GM12878 (cell line): ENCODE measurements around the gene F2. TPM values are rescaled to one million over a fixed set of nuclear protein-coding genes. Genes with fewer than 3 reads are reported as not detected.

Source experiments
- ATAC-seq: fragments of 200-7000 bp; cut with Tn5 transposase; 3 replicates; pipeline ENCODE4 v1.9.1; 2020; ENCODE audit warnings: mild to moderate bottlenecking, moderate library complexity
- BruUV-seq: library from RNA; stranded (reverse); fragments of 400-500 nt; replicated peaks from 2 replicates; lab custom pipeline; 2021; lab: Mats Ljungman, UMichigan
- CTCF ChIA-PET: fragments of 300-600 bp; sonication (Branson Sonifier 250); formaldehyde crosslinking; extraction: SDS; loops from one replicate; lab custom pipeline; 2021; ENCODE audit warnings: inconsistent platforms; lab: Yijun Ruan, JAX
- POLR2A ChIA-PET: fragments of 350-600 bp; formaldehyde crosslinking; extraction: SDS; loops from one replicate; lab custom pipeline; 2021; ENCODE audit warnings: inconsistent platforms; lab: Charles Lee
- RAD21 ChIA-PET: fragments of 300-600 bp; sonication (Branson Sonifier 250); formaldehyde crosslinking; loops from one replicate; lab custom pipeline; 2023; ENCODE audit warnings: antibody characterized with exemption; ENCODE audit not compliant: unreplicated experiment; lab: Charles Lee
- SMC1A ChIA-PET: fragments of 300-600 bp; sonication (Branson Sonifier 250); formaldehyde crosslinking; loops from one replicate; lab custom pipeline; 2023; ENCODE audit not compliant: unreplicated experiment, uncharacterized antibody; lab: Charles Lee
- DNase-seq: peaks from one replicate; pipeline ENCODE4 v3.0.0-alpha.2; 2011; ENCODE audit warnings: low read depth, low spot score
- FAIRE-seq: peaks from 3 replicates; lab custom pipeline; 2011; peaks lifted over from hg19 to GRCh38; lab: Jason Lieb, UNC
- H2AFZ ChIP-seq: 2 replicates; pipeline ENCODE4 v1.6.0; 2011; ENCODE audit warnings: low read depth, low read length, control low read depth; ENCODE audit not compliant: control insufficient read depth
- H3K27ac ChIP-seq: 2 replicates; pipeline ENCODE4 v1.5.1; 2011; ENCODE audit warnings: control low read depth; ENCODE audit not compliant: control insufficient read depth, insufficient read depth
- H3K27me3 ChIP-seq, 2 experiments: replicated peaks in 1 of 2; 2 replicates each; pipeline versions ENCODE4 v1.6.0 to v1.6.1; 2011; ENCODE audit warnings: low read length in 1 of 2; ENCODE audit not compliant: control insufficient read depth in 2 of 2, insufficient read depth in 2 of 2
- H3K36me3 ChIP-seq, 2 experiments: 2 replicates each; pipeline ENCODE4 v1.5.1; 2011; ENCODE audit warnings: low read length in 1 of 2; ENCODE audit not compliant: control insufficient read depth in 2 of 2, insufficient read depth in 2 of 2
- H3K4me1 ChIP-seq: 2 replicates; pipeline ENCODE4 v1.6.1; 2011; ENCODE audit warnings: mild to moderate bottlenecking, low read length, moderate library complexity, mixed read lengths; ENCODE audit not compliant: control insufficient read depth, insufficient read depth
- H3K4me2 ChIP-seq: 2 replicates; pipeline ENCODE4 v1.6.0; 2011; ENCODE audit warnings: control low read depth; ENCODE audit not compliant: control insufficient read depth, insufficient read depth
- H3K4me3 ChIP-seq: fragments of 200-600 bp; sonication (generic); 2 replicates; pipeline ENCODE4 v1.5.1; 2016
- H3K79me2 ChIP-seq: 2 replicates; pipeline ENCODE4 v1.6.0; 2011; ENCODE audit warnings: low read length; ENCODE audit not compliant: control insufficient read depth, insufficient read depth
- H3K9ac ChIP-seq: 2 replicates; pipeline ENCODE4 v1.8.0; 2011; ENCODE audit warnings: low read length, control low read depth, mixed read lengths; ENCODE audit not compliant: control insufficient read depth, insufficient read depth
- H3K9me3 ChIP-seq: replicated peaks from 3 replicates; pipeline ENCODE4 v1.5.1; 2011; ENCODE audit warnings: mild to moderate bottlenecking, low read length; ENCODE audit not compliant: control insufficient read depth, insufficient read depth
- H4K20me1 ChIP-seq: 2 replicates; pipeline ENCODE4 v1.6.0; 2011; ENCODE audit not compliant: control insufficient read depth, insufficient read depth
- BACH1 ChIP-seq: fragments of 450-650 bp; IDR thresholded peaks from 2 replicates; pipeline ENCODE4 v1.6.1; 2017; ENCODE audit warnings: mild to moderate bottlenecking, borderline replicate concordance
- E2F8 ChIP-seq: fragments of 450-650 bp; IDR thresholded peaks from 2 replicates; pipeline ENCODE4 v1.6.1; 2018; ENCODE audit warnings: mild to moderate bottlenecking, low read depth, moderate library complexity; ENCODE audit not compliant: partially characterized antibody
- MEF2A ChIP-seq: IDR thresholded peaks from 2 replicates; pipeline ENCODE4 v1.6.1; 2011; ENCODE audit warnings: low read depth, mild to moderate bottlenecking, low read length, moderate library complexity; ENCODE audit not compliant: insufficient read depth
- MTA3 ChIP-seq: IDR thresholded peaks from 2 replicates; pipeline ENCODE4 v1.6.1; 2012; ENCODE audit warnings: low read length, inconsistent platforms, borderline replicate concordance
- MYC ChIP-seq: IDR thresholded peaks from 2 replicates; pipeline ENCODE4 v1.6.1; 2011; ENCODE audit warnings: mild to moderate bottlenecking, low read length, moderate library complexity, inconsistent platforms; ENCODE audit not compliant: insufficient read depth, insufficient replicate concordance, insufficient read length, severe bottlenecking
- POLR2A ChIP-seq: IDR thresholded peaks from 2 replicates; pipeline ENCODE4 v1.6.1; 2011; ENCODE audit warnings: low read depth, mild to moderate bottlenecking, low read length
- POLR2AphosphoS2 ChIP-seq: IDR thresholded peaks from 2 replicates; pipeline ENCODE4 v1.6.1; 2011; ENCODE audit warnings: low read depth, mild to moderate bottlenecking, low read length, improper control_type of control experiment, moderate library complexity
- RBBP5 ChIP-seq: fragments of 200-600 bp; sonication (generic); conservative IDR thresholded peaks from 2 replicates; pipeline ENCODE4 v1.6.1; 2016
- SIX5 ChIP-seq: IDR thresholded peaks from 2 replicates; pipeline ENCODE4 v1.6.1; 2011; ENCODE audit warnings: mild to moderate bottlenecking, low read depth, low read length, moderate library complexity; ENCODE audit not compliant: severe bottlenecking
- TCF7 ChIP-seq: IDR thresholded peaks from 2 replicates; pipeline ENCODE4 v1.6.1; 2014; ENCODE audit warnings: antibody characterized with exemption, borderline replicate concordance
- ZNF217 ChIP-seq: fragments of 450-650 bp; IDR thresholded peaks from 2 replicates; pipeline ENCODE4 v1.6.1; 2017; ENCODE audit warnings: antibody characterized with exemption, mild to moderate bottlenecking
- ZNF24 ChIP-seq: fragments of 450-650 bp; IDR thresholded peaks from 2 replicates; pipeline ENCODE4 v1.6.1; 2017; ENCODE audit warnings: antibody characterized with exemption, mild to moderate bottlenecking
- WGBS: methylation state at CpG from one replicate; pipeline ENCODE4 v1.1.6; 2016; ENCODE audit warnings: low lambda C conversion rate; ENCODE audit not compliant: insufficient replicate concordance, insufficient coverage; ENCODE audit errors: missing lambda C conversion rate; 5-methylcytosine and 5-hydroxymethylcytosine counted together
- in situ Hi-C: fragments of 300-500 bp; cut with MboI; formaldehyde crosslinking; loops from 9 replicates; pipeline ENCODE4 v1.14.3; 2018; ENCODE audit warnings: mixed read lengths
- intact Hi-C: fragments of 100-400 bp; cut with micrococcal nuclease; formaldehyde crosslinking; loops from one replicate; pipeline ENCODE4 v1.14.2; 2022; ENCODE audit not compliant: unreplicated experiment
- polyA plus RNA-seq, 11 experiments: library from polyadenylated mRNA; depleted of rRNA in 4 of 11; unstranded in 6 of 11; stranded (reverse) in 5 of 11; fragments of >200 nt; fragmentation: Nextera tagmentation in 4 of 11; fragmentation: Illumina TruSeq in 1 of 11; extraction: Ambion mirVana in 4 of 11; extraction: Trizol in 1 of 11; gene quantifications; 1 replicate in 1 of 11; 2 replicates in 10 of 11; pipeline versions ENCODE4 v1.2.1 to v1.2.3, GENCODE V29; 2011 to 2016; ENCODE audit warnings: inconsistent platforms in 2 of 11, missing spikeins in 2 of 11, low read depth in 1 of 11
- total RNA-seq, 4 experiments: library from RNA; depleted of rRNA in 3 of 4; stranded (reverse); fragments of >200 nt in 3 of 4; fragmentation: Illumina TruSeq in 1 of 4; extraction: Trizol in 1 of 4; gene quantifications; 2 replicates each; pipeline versions ENCODE4 v1.2.1 to v1.2.3, GENCODE V29; 2013 to 2021

F2 gene
- total and polyA plus RNA-seq, 10 of the 15 experiments (the other 5 are each of a cell fraction or from before 2014, with no cell fraction given): 0.23 to 0.72 TPM; not detected in 8

- DNase-seq: no peak
- no peaks in the 10 kb centered on the region for H3K9me3 ChIP-seq
- ChIA-PET SMC1A (no interaction called here), RAD21 (interaction anchor here (1.1 kb wide), 1 partner anchor 679 kb away, joined by 3 read pairs; no protein-coding TSS in a partner anchor), POLR2A (interaction anchor here (1.2 kb wide), 1 partner anchor 8 kb away, joined by 3 read pairs; no protein-coding TSS in a partner anchor), CTCF (no interaction called here)
- H3K27me3 ChIP-seq: no peaks in the 10 kb centered on the region
- FAIRE-seq: no peak
- in situ Hi-C loops (no loop called here), intact Hi-C loops (no loop called here)
- WGBS: 69% methylated on average over 2 of the region's 2 CpGs
- H4K20me1 ChIP-seq: no peaks in the 10 kb centered on the region; the same call in 1 of the 2 replicates
- H3K4me1 ChIP-seq: peaks cover 4% of the 10 kb centered on the region
- BruUV-seq: no TSS peak
- TF ChIP-seq BACH1: no peak
- no peak overlapping the region for H3K4me3 ChIP-seq
- peaks cover 26% of the 10 kb centered on the region for H3K79me2 ChIP-seq
- H3K4me2 ChIP-seq: no peak overlapping the region
- H3K9ac ChIP-seq: no peak overlapping the region
- no peak for ATAC-seq
- H3K36me3 ChIP-seq: peaks cover 7 to 10% of the 10 kb centered on the region in 2 experiments; a peak in 3 of 4 replicates
- no peak overlapping the region for H3K27ac ChIP-seq
- H2AFZ ChIP-seq: no peak overlapping the region
Measured at GRCh38 chr11:46697723-46698122, 21.3 kb upstream of the F2 start.

GRCh38 chr11:46698597-46698996 lies 20.4 kb upstream of the F2 start:
- H2AFZ ChIP-seq: no peak overlapping the region
- CTCF ChIA-PET: interaction anchor here (0.9 kb wide), 1 partner anchor 220 kb away, joined by 3 read pairs; no protein-coding TSS in a partner anchor

More at GRCh38 chr11:46698597-46698996, 20.4 kb upstream of the F2 start:
- peaks cover 27% of the 10 kb centered on the region for H3K79me2 ChIP-seq
- no peak overlapping the region for H3K27ac ChIP-seq
- ChIA-PET SMC1A (no interaction called here), RAD21 (interaction anchor here (1.1 kb wide), 1 partner anchor 679 kb away, joined by 3 read pairs; no protein-coding TSS in a partner anchor), POLR2A (no interaction called here)
- no peaks in the 10 kb centered on the region for H3K9me3 ChIP-seq
- TF ChIP-seq ZNF24 (no peak), TCF7 (no peak), ZNF217 (no peak), MEF2A (no peak), MYC (no peak), SIX5 (no peak), MTA3 (no peak), POLR2A (no peak), E2F8 (no peak), RBBP5 (no peak), POLR2AphosphoS2 (no peak)
- H3K4me3 ChIP-seq: 0 out of 2 replicates have a peak overlapping the region, but pooled peaks have one; percentile 92
- peaks cover 4% of the 10 kb centered on the region for H3K4me1 ChIP-seq
- no peak overlapping the region for H3K9ac ChIP-seq
- peaks cover 12% of the 10 kb centered on the region in 2 experiments; a peak in 3 of 4 replicates for H3K36me3 ChIP-seq
- in situ Hi-C loops: no loop called here
- H4K20me1 ChIP-seq: no peaks in the 10 kb centered on the region; the same call in 1 of the 2 replicates
- no peaks in the 10 kb centered on the region for H3K27me3 ChIP-seq
- no TSS peak for BruUV-seq
- no peak overlapping the region for H3K4me2 ChIP-seq
- DNase-seq (no peak), ATAC-seq (no peak), FAIRE-seq (no peak)
- WGBS: 100% methylated on average over 1 of the region's 1 CpG
- intact Hi-C loops: no loop called here
